ENCODE data around the gene UBALD2. TPM values are rescaled to one million over a fixed set of nuclear protein-coding genes. Genes with fewer than 3 reads are reported as not detected.
"Not testable (repeated sequence)": the region's sequence is repeated elsewhere in the genome, so short reads cannot be mapped to it uniquely, and the experiment has no call there.

Gene UBALD2
- polyA plus RNA-seq, 1 donor: 23.1 TPM

- DNase-seq: no peak
These were observed 2.3 kb upstream of the UBALD2 start for GRCh38 chr17:76262732-76263344.

GRCh38 chr17:76263896-76264295 lies 1.3 kb upstream of the UBALD2 start:
- DNase-seq: no peak

- no peak for DNase-seq
These were observed 758 bp upstream of the UBALD2 start for GRCh38 chr17:76264425-76264754.

- no peak for DNase-seq
These were observed 586 bp downstream of the UBALD2 start for GRCh38 chr17:76265624-76266243.

- DNase-seq: no peak
These were observed 1.2 kb downstream of the UBALD2 start for GRCh38 chr17:76266244-76266938.

GRCh38 chr17:76267051-76267576 lies 2.0 kb downstream of the UBALD2 start:
- no peak for DNase-seq

- not testable (repeated sequence) for DNase-seq
These were observed 2.4 kb downstream of the UBALD2 start for GRCh38 chr17:76267581-76268001.

- DNase-seq: no peak
These were observed 3.0 kb downstream of the UBALD2 start for GRCh38 chr17:76268015-76268749.

GRCh38 chr17:76268991-76269981 lies 4.1 kb downstream of the UBALD2 start:
- DNase-seq: no peak

- DNase-seq: no peak
These were observed 5.0 kb downstream of the UBALD2 start for GRCh38 chr17:76270127-76270592.

GRCh38 chr17:76270770-76271668 lies 5.9 kb downstream of the UBALD2 start:
- no peak for DNase-seq

- DNase-seq: no peak
These were observed 6.8 kb downstream of the UBALD2 start for GRCh38 chr17:76271669-76272540.

GRCh38 chr17:76272541-76273444 lies 7.6 kb downstream of the UBALD2 start:
- no peak for DNase-seq

GRCh38 chr17:76273445-76274111 lies 8.4 kb downstream of the UBALD2 start:
- DNase-seq: no peak

GRCh38 chr17:76274112-76274956 lies 9.2 kb downstream of the UBALD2 start:
- DNase-seq: no peak

GRCh38 chr17:76275382-76276068 lies 10.4 kb downstream of the UBALD2 start:
- DNase-seq: no peak

Data from left kidney (tissue), 2 donors.